ENCODE data around the gene VPS9D1.
"Not testable (repeated sequence)": the region's sequence is repeated elsewhere in the genome, so short reads cannot be mapped to it uniquely, and the experiment has no call there.

Gene VPS9D1

GRCh38 chr16:89668790-89669158 is 51.9 kb downstream of the VPS9D1 start:
- no peak for FAIRE-seq
- DNase-seq (ENCODE audit: low spot score): no peak

DNA sequence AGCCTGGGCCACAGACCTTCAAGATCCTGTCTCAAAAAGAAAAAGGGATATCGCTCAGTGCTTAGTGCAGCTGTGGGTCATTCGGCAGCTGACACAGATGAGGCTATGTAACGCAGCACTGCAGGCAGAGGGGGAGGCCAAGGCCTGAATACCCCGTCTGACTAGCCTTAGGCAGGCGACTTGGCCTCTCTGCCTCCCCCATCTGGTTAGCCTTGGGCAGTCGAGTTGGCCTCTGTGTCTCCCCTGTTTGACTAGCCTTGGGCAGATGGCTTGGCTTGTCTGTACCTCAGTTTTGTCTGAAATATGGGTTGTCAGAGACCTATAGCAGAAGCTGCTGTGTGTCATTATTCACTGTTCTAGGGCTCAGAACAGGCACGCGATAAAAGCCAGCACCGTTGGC is 53.1 kb downstream of the VPS9D1 start:
- DNase-seq (ENCODE audit: low spot score) (no peak), FAIRE-seq (peak; percentile 27)

DNA sequence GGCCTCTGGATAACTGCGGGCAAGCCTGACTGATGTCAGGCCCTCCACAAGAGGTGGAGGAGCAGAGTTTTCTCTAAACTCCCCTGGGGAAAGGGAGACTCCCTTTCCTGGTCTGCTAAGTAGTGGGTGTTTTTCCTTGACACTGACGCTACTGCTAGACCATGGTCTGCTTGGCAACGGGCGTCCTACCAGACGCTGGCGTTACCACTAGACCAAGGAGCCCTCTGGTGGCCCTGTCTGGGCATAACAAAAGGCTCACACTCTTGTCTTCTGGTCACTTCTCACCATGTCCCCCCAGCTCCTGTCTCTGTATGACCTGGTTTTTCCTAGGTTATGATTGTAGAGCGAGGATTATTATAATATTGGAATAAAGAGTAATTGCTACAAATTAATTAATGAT is 53.7 kb downstream of the VPS9D1 start:
- DNase-seq (ENCODE audit: low spot score); FAIRE-seq: not testable (repeated sequence)

- FAIRE-seq; DNase-seq (ENCODE audit: low spot score): not testable (repeated sequence)
These were observed 56.5 kb downstream of the VPS9D1 start for GRCh38 chr16:89664238-89664637.

DNA sequence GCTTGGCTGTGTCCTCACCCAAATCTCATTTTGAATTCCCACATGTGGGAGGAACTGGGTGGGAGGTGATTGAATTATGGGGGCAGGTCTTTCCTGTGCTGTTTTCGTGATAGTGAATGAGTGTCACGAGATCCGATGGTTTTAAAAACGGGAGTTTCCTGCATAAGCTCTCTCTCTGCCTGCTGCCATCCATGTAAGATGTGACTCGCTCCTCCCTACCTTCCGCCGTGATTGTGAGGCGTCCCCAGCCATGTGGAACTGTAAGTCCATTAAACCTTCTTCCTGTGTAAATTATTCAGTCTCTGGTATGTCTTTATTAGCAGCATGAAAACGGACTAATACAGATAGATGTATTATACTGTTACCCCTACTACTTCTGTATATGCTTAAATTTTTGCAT is 59.5 kb downstream of the VPS9D1 start:
- FAIRE-seq (no peak), DNase-seq (ENCODE audit: low spot score) (no peak)

GRCh38 chr16:89660146-89660545 is 60.6 kb downstream of the VPS9D1 start:
- FAIRE-seq (no peak), DNase-seq (ENCODE audit: low spot score) (no peak)

- DNase-seq (ENCODE audit: low spot score) (no peak), FAIRE-seq (no peak)
These were observed 62.3 kb downstream of the VPS9D1 start for GRCh38 chr16:89658221-89658879.

DNA sequence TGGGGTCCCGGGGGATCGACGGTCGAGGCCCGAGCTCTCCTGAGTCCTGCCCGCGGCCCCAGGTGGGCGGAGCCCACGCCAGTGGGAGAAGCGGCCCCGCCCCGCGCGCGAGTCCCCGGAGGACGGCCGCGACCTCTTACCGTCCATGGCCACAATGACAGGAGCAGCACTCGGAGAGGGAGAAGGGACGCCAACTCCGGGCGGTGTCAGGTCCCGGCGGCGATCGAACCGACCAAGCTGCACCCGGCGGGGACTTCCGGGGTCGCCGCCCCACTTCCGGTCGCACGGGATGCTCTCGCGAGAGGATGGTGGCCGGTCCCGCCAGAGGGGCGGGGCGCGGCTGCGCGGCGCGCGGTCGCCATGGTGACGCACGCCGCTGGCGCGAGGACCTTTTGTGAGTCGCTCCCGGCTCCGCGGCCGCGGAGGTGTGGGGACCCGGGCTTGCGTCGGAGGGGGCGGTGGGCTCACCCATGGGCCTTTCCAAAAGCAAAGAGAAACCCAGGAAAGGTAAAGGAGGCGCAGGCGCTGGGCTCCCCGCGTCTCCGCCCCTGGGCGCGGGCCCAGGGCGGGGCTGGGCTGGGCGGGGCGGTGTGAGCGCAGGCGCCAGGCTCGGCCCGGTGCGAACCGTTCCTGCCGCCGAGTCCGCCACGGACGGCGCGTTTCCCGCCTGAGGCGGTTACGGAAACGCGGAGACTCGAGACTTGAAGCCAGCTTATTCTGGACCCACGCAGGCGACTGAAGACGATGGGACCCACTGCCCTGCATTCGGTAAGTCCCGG is 63.1 kb downstream of the VPS9D1 start, which contains the start of the genes CHMP1A and SPATA33:
Gene CHMP1A, minus strand, starts transcription at position 267 of the 779 bp plus-strand sequence. Its CDS starts 120 bp downstream, at position 147.
Gene SPATA33, plus strand, starts transcription at position 395 of the 779 bp plus-strand sequence. Its CDS starts 76 bp downstream, at position 471.
- peak; percentile 99 for DNase-seq (ENCODE audit: low spot score)
- peak; percentile 91 for FAIRE-seq
